RWPE2 (cell line): Measurements from ENCODE around the gene MITF.

Experiments
- ATAC-seq: fragments of 200-7000 bp; cut with Tn5 transposase; 3 replicates; pipeline ENCODE4 v1.9.1; 2021; ENCODE audit warnings: low read depth
- DNase-seq: peaks from one replicate; pipeline ENCODE4 v3.0.0-alpha.2; 2020; ENCODE audit warnings: low spot score
- H3K27ac ChIP-seq: fragments of 450-650 bp; 2 replicates; pipeline ENCODE4 v1.5.1; 2017; ENCODE audit warnings: mild to moderate bottlenecking; ENCODE audit not compliant: poor library complexity, severe bottlenecking
- H3K27me3 ChIP-seq: fragments of 250-450 bp; sonication (Bioruptor Pico); 2 replicates; pipeline ENCODE4 v1.5.1; 2021; ENCODE audit warnings: mild to moderate bottlenecking, moderate library complexity; ENCODE audit not compliant: insufficient read depth, poor library complexity, severe bottlenecking
- H3K36me3 ChIP-seq: fragments of 250-450 bp; sonication (Bioruptor Pico); 2 replicates; pipeline ENCODE4 v1.5.1; 2020; ENCODE audit warnings: low read depth, mild to moderate bottlenecking, moderate library complexity
- H3K4me1 ChIP-seq: fragments of 250-450 bp; sonication (Bioruptor Pico); 2 replicates; pipeline ENCODE4 v1.5.1; 2021; ENCODE audit warnings: mild to moderate bottlenecking, moderate library complexity; ENCODE audit not compliant: insufficient read depth, poor library complexity, severe bottlenecking
- H3K4me3 ChIP-seq: fragments of 250-450 bp; sonication (Bioruptor Pico); 2 replicates; pipeline ENCODE4 v1.5.1; 2021; ENCODE audit warnings: mild to moderate bottlenecking, moderate library complexity; ENCODE audit not compliant: severe bottlenecking
- H3K9me3 ChIP-seq: fragments of 250-450 bp; sonication (Bioruptor Pico); 2 replicates; pipeline ENCODE4 v1.5.1; 2021; ENCODE audit warnings: mild to moderate bottlenecking, moderate library complexity; ENCODE audit not compliant: severe bottlenecking
- TF ChIP-seq, protein P1 (sequence below): fragments of 450-650 bp; IDR thresholded peaks from one replicate; pipeline ENCODE4 v1.5.1; 2017; ENCODE audit warnings: mild to moderate bottlenecking, moderate library complexity; ENCODE audit not compliant: poor library complexity, severe bottlenecking

Gene MITF

DNA sequence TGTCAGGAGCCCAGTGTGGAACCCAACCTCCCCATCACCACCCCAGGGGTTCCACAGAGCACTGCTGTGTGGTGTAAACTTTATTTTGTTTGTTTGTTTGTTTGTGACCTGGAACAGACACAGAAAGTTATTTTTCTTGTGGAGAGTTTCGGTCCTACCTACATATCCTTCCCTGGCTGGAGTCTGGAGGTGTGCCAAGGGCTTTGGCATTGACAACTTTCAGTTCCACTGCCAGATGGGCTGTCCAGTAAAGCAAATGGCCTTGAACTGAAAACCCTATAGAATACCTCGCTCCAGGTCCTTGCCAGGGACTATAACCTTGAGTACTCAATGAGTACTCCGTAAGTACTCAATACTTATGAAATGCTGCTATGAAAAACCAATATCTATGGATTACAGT lies 103.5 kb downstream of the MITF start:
- no peaks in the 10 kb centered on the region for H3K9me3 ChIP-seq
- no peaks in the 10 kb centered on the region for H3K4me1 ChIP-seq
- no peak overlapping the region for H3K27ac ChIP-seq
- H3K4me3 ChIP-seq: no peak overlapping the region
- TF ChIP-seq, protein P1, sequence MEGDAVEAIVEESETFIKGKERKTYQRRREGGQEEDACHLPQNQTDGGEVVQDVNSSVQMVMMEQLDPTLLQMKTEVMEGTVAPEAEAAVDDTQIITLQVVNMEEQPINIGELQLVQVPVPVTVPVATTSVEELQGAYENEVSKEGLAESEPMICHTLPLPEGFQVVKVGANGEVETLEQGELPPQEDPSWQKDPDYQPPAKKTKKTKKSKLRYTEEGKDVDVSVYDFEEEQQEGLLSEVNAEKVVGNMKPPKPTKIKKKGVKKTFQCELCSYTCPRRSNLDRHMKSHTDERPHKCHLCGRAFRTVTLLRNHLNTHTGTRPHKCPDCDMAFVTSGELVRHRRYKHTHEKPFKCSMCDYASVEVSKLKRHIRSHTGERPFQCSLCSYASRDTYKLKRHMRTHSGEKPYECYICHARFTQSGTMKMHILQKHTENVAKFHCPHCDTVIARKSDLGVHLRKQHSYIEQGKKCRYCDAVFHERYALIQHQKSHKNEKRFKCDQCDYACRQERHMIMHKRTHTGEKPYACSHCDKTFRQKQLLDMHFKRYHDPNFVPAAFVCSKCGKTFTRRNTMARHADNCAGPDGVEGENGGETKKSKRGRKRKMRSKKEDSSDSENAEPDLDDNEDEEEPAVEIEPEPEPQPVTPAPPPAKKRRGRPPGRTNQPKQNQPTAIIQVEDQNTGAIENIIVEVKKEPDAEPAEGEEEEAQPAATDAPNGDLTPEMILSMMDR: no peak
- ATAC-seq (no peak), DNase-seq (no peak)
- no peaks in the 10 kb centered on the region for H3K27me3 ChIP-seq
- H3K36me3 ChIP-seq: no peaks in the 10 kb centered on the region

DNA sequence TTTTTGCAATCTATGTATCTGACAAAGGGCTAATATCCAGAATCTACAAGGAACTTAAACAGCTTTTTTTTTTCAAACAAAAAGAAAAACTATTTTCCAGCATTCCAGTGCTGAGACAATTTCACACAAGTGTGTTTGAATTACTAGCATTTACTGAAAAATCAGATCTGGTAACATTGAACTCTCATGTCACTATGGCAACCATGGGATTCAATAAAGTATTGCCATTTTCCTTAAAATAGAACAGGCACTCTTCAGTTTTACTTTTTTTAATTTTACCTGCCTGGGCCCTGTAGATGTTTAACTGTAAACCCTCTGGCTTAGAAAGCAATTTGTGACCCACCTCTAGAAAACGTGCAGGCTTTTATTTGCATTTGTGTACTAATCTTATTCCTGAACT lies 105.4 kb downstream of the MITF start:
- ATAC-seq (no peak), DNase-seq (no peak)
- no peaks in the 10 kb centered on the region for H3K27me3 ChIP-seq
- no peaks in the 10 kb centered on the region for H3K4me1 ChIP-seq
- H3K27ac ChIP-seq: no peak overlapping the region
- no peaks in the 10 kb centered on the region for H3K9me3 ChIP-seq
- TF ChIP-seq, protein P1: no peak
- no peak overlapping the region for H3K4me3 ChIP-seq
- H3K36me3 ChIP-seq: no peaks in the 10 kb centered on the region

- ATAC-seq (no peak), DNase-seq (no peak)
- Histone ChIP-seq H3K36me3 (no peaks in the 10 kb centered on the region), H3K27ac (no peak overlapping the region), H3K4me3 (no peak overlapping the region), H3K4me1 (no peaks in the 10 kb centered on the region), H3K27me3 (no peaks in the 10 kb centered on the region), H3K9me3 (no peaks in the 10 kb centered on the region)
- TF ChIP-seq, protein P1: no peak
Observed at GRCh38 chr3:69847303-69847702, 108.0 kb downstream of the MITF start.

DNA sequence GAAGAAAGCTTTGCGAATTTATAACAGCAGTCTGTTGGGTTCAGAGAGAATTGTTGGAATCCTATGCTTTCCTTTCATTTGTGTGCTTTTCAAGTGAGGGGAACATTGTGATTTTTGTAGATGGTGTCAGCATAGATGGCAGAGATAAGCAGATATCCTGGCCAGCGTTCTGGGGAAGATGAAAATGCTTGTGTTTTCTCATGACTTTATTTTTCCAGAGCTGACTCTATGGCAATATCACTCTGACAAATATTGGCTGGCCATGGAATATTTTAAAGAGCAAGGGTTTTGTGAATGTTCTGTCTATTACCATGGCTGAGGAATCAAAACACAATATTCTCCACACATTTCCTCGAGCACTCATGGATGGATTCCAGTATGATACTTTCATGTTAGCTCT lies 108.8 kb downstream of the MITF start:
- Histone ChIP-seq H3K4me3 (no peak overlapping the region), H3K27me3 (no peaks in the 10 kb centered on the region), H3K27ac (no peak overlapping the region), H3K9me3 (no peaks in the 10 kb centered on the region), H3K4me1 (no peaks in the 10 kb centered on the region), H3K36me3 (no peaks in the 10 kb centered on the region)
- TF ChIP-seq, protein P1: no peak
- no peak for ATAC-seq
- no peak for DNase-seq

DNA sequence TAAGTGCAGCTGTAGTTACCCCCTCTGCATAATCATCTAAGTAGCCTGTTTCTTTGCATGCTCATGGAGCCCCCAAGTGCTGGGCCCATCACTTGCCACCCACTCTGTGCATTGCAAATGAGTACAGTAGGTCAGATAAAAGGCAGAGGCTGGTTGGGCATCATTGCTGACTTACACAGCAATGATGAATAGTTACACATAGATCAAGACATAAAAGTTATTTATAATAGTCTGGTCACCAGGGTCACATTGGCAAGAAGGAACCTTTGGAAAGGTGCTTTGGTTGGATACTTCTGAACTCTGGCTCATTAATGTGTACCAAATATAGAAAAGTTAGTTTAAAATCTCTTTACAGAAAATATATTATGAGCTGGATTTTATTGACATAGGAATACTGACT lies 111.6 kb downstream of the MITF start:
- Histone ChIP-seq H3K4me3 (no peak overlapping the region), H3K4me1 (no peaks in the 10 kb centered on the region), H3K27me3 (no peaks in the 10 kb centered on the region), H3K27ac (no peak overlapping the region), H3K9me3 (no peaks in the 10 kb centered on the region), H3K36me3 (no peaks in the 10 kb centered on the region)
- ATAC-seq (no peak), DNase-seq (no peak)
- TF ChIP-seq, protein P1: no peak
